GM21515 (cell line): ENCODE results near the gene BLID.

Experiments used
- ATAC-seq: cut with Tn5 transposase; IDR thresholded peaks from one replicate; pipeline ENCODE4 v1.9.1; 2021; ENCODE audit not compliant: unreplicated experiment

Gene BLID

GRCh38 chr11:122085264-122085663 is 30.8 kb downstream of the BLID start:
- no peak for ATAC-seq

DNA sequence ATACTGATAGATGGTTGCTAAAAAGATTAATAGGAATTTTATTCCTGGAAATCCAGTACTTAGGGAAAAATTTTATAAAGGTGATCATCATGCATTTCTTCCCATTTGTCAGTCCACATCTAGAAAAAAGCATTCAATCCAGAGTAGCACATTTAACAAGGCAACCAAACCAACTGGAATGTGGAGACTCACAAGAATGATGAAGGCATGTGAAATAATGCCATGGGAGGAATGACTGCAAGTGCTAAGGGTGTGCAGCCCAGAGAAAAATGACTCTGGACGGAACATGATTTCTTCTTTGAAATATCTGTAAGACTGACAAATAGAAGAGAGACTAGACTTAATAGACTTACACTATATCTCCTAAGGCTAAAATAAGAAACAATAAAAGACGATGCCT is 33.8 kb downstream of the BLID start:
- ATAC-seq = no peak

GRCh38 chr11:122081073-122081472 is 34.9 kb downstream of the BLID start:
- no peak for ATAC-seq

- no peak for ATAC-seq
Observed at GRCh38 chr11:122077459-122077858, 38.6 kb downstream of the BLID start.

GRCh38 chr11:122076512-122077120 is 39.4 kb downstream of the BLID start:
- ATAC-seq = no peak

- ATAC-seq = no peak
Observed at GRCh38 chr11:122075016-122075415, 41.0 kb downstream of the BLID start.

GRCh38 chr11:122074022-122074421 is 42.0 kb downstream of the BLID start:
- ATAC-seq = no peak

GRCh38 chr11:122071709-122072202 is 44.3 kb downstream of the BLID start:
- no peak for ATAC-seq

DNA sequence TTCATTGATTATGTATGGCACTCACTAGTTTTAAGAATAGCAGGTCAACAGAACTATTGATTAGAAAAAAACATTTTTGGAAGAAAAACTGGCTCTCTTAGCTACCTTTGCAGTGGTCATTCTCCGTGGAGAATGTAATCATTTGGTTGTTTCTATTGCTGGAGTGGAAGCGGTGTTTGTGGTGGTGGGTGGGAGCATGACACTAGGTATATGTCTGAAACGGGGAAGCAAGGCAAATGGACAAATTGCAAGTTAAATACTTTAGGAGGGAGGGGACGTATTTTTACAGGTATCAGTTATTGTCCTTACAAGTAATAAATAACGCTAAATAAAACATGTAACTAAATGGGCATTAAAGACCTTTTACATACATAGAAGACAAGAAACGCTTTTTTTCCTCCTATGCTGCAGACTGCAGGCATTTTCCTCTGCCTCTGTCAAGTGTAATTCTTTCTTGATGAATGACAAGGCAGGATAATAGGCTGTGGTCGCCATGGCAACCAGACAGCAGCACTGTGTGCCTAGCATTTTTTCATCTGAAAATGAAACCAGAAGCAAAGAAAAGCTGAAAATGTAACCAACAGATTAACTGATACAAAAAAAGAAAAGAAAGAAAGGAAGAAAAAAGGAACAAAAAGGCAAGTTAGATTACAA is 46.2 kb downstream of the BLID start:
- no peak for ATAC-seq

- ATAC-seq = no peak
Observed at GRCh38 chr11:122068837-122069236, 47.2 kb downstream of the BLID start.

DNA sequence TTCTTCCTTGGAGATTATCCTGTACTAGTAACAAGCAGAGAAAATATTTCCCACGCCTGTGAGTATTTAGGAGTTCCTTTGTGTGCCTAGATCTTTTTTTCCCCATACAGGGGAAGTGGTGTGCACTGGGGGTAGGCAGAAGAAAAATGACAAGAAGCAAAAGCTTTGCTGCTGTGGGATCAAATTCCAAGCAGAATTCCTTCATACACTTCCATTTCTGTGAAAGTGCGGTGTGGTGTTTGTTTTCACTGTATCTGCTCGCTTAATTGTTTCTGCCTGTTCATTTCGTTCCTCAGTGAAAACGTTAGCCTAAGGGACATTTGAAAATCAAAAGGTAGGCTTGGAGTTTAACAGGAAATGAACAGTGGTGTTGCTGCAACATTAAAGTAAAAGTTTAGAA is 47.9 kb downstream of the BLID start:
- no peak for ATAC-seq
